Lower lobe of right lung (tissue), 2 donors: ENCODE results near the gene EBPL. TPM values are rescaled to one million over a fixed set of nuclear protein-coding genes. Genes with fewer than 3 reads are reported as not detected.
"Not testable (repeated sequence)": the region's sequence is repeated elsewhere in the genome, so short reads cannot be mapped to it uniquely, and the experiment has no call there.

ENCODE experiments used
- ATAC-seq, 2 donors: fragments of 200-7000 bp; cut with Tn5 transposase; one replicate each; pipeline ENCODE4 v1.9.1; 2020 to 2022; ENCODE audit warnings: mild to moderate bottlenecking in 2 of 2, moderate library complexity in 2 of 2
- DNase-seq: peaks from one replicate; pipeline ENCODE4 v3.0.0-alpha.2; 2020
- H3K27ac ChIP-seq: fragments of 200-600 bp; one replicate; pipeline ENCODE4 v1.8.0; 2022
- H3K27me3 ChIP-seq: fragments of 200-600 bp; one replicate; pipeline ENCODE4 v1.8.0; 2022; ENCODE audit warnings: low read depth
- H3K36me3 ChIP-seq: fragments of 200-600 bp; one replicate; pipeline ENCODE4 v1.8.0; 2022; ENCODE audit warnings: mild to moderate bottlenecking
- H3K4me1 ChIP-seq: fragments of 200-600 bp; one replicate; pipeline ENCODE4 v1.8.0; 2022
- H3K4me3 ChIP-seq: fragments of 200-600 bp; one replicate; pipeline ENCODE4 v1.8.0; 2022; ENCODE audit warnings: mild to moderate bottlenecking
- H3K9me3 ChIP-seq: fragments of 200-600 bp; one replicate; pipeline ENCODE4 v1.8.0; 2022
- CTCF ChIP-seq: fragments of 200-600 bp; IDR thresholded peaks from one replicate; pipeline ENCODE4 v1.8.0; 2022; ENCODE audit warnings: antibody characterized with exemption, mild to moderate bottlenecking
- intact Hi-C: fragments of 100-400 bp; cut with DNase I; formaldehyde crosslinking; loops from one replicate; pipeline ENCODE4 v1.11.0; 2022
- total RNA-seq: library from RNA; stranded (reverse); fragmentation: NEBNext Ultra II Directional; extraction: Animal tissue kit (Norgen Biotek cat#: 25700); gene quantifications from one replicate; pipeline ENCODE4 v1.2.1, GENCODE V29; 2021
- donor health status: DM: no; HTN: yes; CAD: no; lungs with severe emphysema.

The EBPL gene
- total RNA-seq, 1 donor from 2014 or later: 48.4 TPM

GRCh38 chr13:49624229-49624628 is 67.1 kb downstream of the EBPL start:
- no peak for ATAC-seq

GRCh38 chr13:49622174-49622946 is 68.9 kb downstream of the EBPL start:
- no peaks in the 10 kb centered on the region for H3K4me1 ChIP-seq
- no peaks in the 10 kb centered on the region for H3K9me3 ChIP-seq
- TF ChIP-seq CTCF: no peak
- H3K27me3 ChIP-seq: no peaks in the 10 kb centered on the region
- H3K27ac ChIP-seq: no peak overlapping the region
- no peaks in the 10 kb centered on the region for H3K36me3 ChIP-seq
- DNase-seq: no peak
- no peak for ATAC-seq
- H3K4me3 ChIP-seq: no peak overlapping the region
- intact Hi-C loops: no loop called here

More at GRCh38 chr13:49624229-49624628, 67.1 kb downstream of the EBPL start:
- H3K27me3 ChIP-seq: no peaks in the 10 kb centered on the region
- peaks cover 14% of the 10 kb centered on the region for H3K4me1 ChIP-seq
- H3K9me3 ChIP-seq: no peaks in the 10 kb centered on the region
- no peak overlapping the region for H3K27ac ChIP-seq
- intact Hi-C loops: no loop called here
- no peak overlapping the region for H3K4me3 ChIP-seq
- DNase-seq: no peak
- no peak for TF ChIP-seq CTCF
- no peaks in the 10 kb centered on the region for H3K36me3 ChIP-seq

GRCh38 chr13:49620170-49620621 is 71.1 kb downstream of the EBPL start:
- ATAC-seq (no peak), DNase-seq (no peak)
- no peak overlapping the region for H3K27ac ChIP-seq
- H3K9me3 ChIP-seq: no peaks in the 10 kb centered on the region
- TF ChIP-seq CTCF: no peak
- H3K36me3 ChIP-seq: no peaks in the 10 kb centered on the region
- intact Hi-C loops: no loop called here
- H3K4me1 ChIP-seq: peaks cover 14% of the 10 kb centered on the region
- H3K27me3 ChIP-seq: no peaks in the 10 kb centered on the region
- no peak overlapping the region for H3K4me3 ChIP-seq

GRCh38 chr13:49616676-49617065 is 74.6 kb downstream of the EBPL start:
- no peaks in the 10 kb centered on the region for H3K36me3 ChIP-seq
- intact Hi-C loops: loop anchor here (5.0 kb wide), 1 partner anchor 84 kb away; no protein-coding TSS in a partner anchor
- TF ChIP-seq CTCF: no peak
- H3K27ac ChIP-seq: peak overlapping the region; percentile 7
- H3K4me1 ChIP-seq: peaks cover 14% of the 10 kb centered on the region
- ATAC-seq: no peak
- no peak overlapping the region for H3K4me3 ChIP-seq
- no peaks in the 10 kb centered on the region for H3K9me3 ChIP-seq
- no peak for DNase-seq
- no peaks in the 10 kb centered on the region for H3K27me3 ChIP-seq

- ATAC-seq: no peak
- peaks cover 14% of the 10 kb centered on the region for H3K4me1 ChIP-seq
- no peak overlapping the region for H3K4me3 ChIP-seq
- no peaks in the 10 kb centered on the region for H3K36me3 ChIP-seq
- intact Hi-C loops: loop anchor here (5.0 kb wide), 1 partner anchor 84 kb away; no protein-coding TSS in a partner anchor
- no peaks in the 10 kb centered on the region for H3K9me3 ChIP-seq
- TF ChIP-seq CTCF: no peak
- no peak for DNase-seq
- no peaks in the 10 kb centered on the region for H3K27me3 ChIP-seq
- H3K27ac ChIP-seq: peak overlapping the region; percentile 7
Measured at GRCh38 chr13:49615836-49616675, 75.2 kb downstream of the EBPL start.

- H3K4me3 ChIP-seq, DNase-seq, H3K27ac ChIP-seq, ATAC-seq, H3K36me3 ChIP-seq, H3K9me3 ChIP-seq, H3K27me3 ChIP-seq: not testable (repeated sequence)
- peaks cover 14% of the 10 kb centered on the region for H3K4me1 ChIP-seq
- intact Hi-C loops: loop anchor here (5.0 kb wide), 1 partner anchor 310 kb away; no protein-coding TSS in a partner anchor
Measured at GRCh38 chr13:49612042-49612441, 79.2 kb downstream of the EBPL start.
